Peyer's patch (tissue), 4 donors: ENCODE results near the gene CRKL. TPM values are rescaled to one million over a fixed set of nuclear protein-coding genes. Genes with fewer than 3 reads are reported as not detected.

ENCODE experiments used
- DNase-seq, 3 donors: peaks; one replicate each; pipeline ENCODE4 v3.0.0-alpha.2; 2017 to 2019
- H3K27ac ChIP-seq, 4 donors: fragments of 200-600 bp; sonication (generic); one replicate each; pipeline ENCODE4 v1.5.1; 2016 to 2019
- H3K27me3 ChIP-seq, 2 donors: fragments of 200-600 bp; sonication (generic); one replicate each; pipeline ENCODE4 v1.5.1; 2019
- H3K36me3 ChIP-seq, 3 donors: fragments of 200-600 bp; sonication (generic); one replicate each; pipeline ENCODE4 v1.5.1; 2016 to 2019
- H3K4me1 ChIP-seq, 4 donors: fragments of 200-600 bp; sonication (generic); one replicate each; pipeline ENCODE4 v1.5.1; 2016 to 2019
- H3K4me3 ChIP-seq, 4 donors: fragments of 200-600 bp; sonication (generic); 1 replicate in 3 of 4; 2 replicates in 1 of 4; pipeline ENCODE4 v1.5.1; 2016 to 2019; ENCODE audit warnings: mild to moderate bottlenecking in 1 of 4
- H3K9me3 ChIP-seq, 4 donors: fragments of 200-600 bp; sonication (generic); one replicate each; pipeline ENCODE4 v1.5.1; 2016 to 2019; ENCODE audit warnings: mild to moderate bottlenecking in 1 of 4
- CTCF ChIP-seq, 6 experiments: fragments of 450-650 bp in 4 of 6; fragments of 200-600 bp in 2 of 6; sonication (generic) in 1 of 6; IDR thresholded peaks; one replicate each; pipeline ENCODE4 v1.5.1; 2017 to 2019; ENCODE audit warnings: antibody characterized with exemption in 6 of 6, mild to moderate bottlenecking in 3 of 6, moderate library complexity in 1 of 6
- POLR2A ChIP-seq, 2 donors: fragments of 450-650 bp; IDR thresholded peaks; one replicate each; pipeline ENCODE4 v1.5.1; 2017; ENCODE audit warnings: antibody characterized with exemption in 2 of 2, mild to moderate bottlenecking in 2 of 2, moderate library complexity in 2 of 2
- total RNA-seq, 4 donors: library from RNA; depleted of rRNA; stranded (reverse); fragments of >200 nt; gene quantifications; one replicate each; pipeline ENCODE4 v1.1.0, GENCODE V29; 2016

CRKL gene
- total RNA-seq, 4 donors from 2014 or later, result 39.6 to 58.8 (median 58.2) TPM

- no peak for TF ChIP-seq CTCF (IDR thresholded peaks at IDR 0.05)
- TF ChIP-seq POLR2A (IDR thresholded peaks at IDR 0.05), result no peak
- no peaks in the 10 kb centered on the region for H3K27me3 ChIP-seq
- no peaks in the 10 kb centered on the region for H3K4me1 ChIP-seq
- no peak overlapping the region for H3K27ac ChIP-seq
- H3K9me3 ChIP-seq, result no peaks in the 10 kb centered on the region
- no peak for DNase-seq
- no peak overlapping the region for H3K4me3 ChIP-seq
- H3K36me3 ChIP-seq, result peaks cover 0 to 70% (median 0%) of the 10 kb centered on the region in 3 donors
Measured at GRCh38 chr22:20993304-20994127, 76.3 kb downstream of the CRKL start.

DNA sequence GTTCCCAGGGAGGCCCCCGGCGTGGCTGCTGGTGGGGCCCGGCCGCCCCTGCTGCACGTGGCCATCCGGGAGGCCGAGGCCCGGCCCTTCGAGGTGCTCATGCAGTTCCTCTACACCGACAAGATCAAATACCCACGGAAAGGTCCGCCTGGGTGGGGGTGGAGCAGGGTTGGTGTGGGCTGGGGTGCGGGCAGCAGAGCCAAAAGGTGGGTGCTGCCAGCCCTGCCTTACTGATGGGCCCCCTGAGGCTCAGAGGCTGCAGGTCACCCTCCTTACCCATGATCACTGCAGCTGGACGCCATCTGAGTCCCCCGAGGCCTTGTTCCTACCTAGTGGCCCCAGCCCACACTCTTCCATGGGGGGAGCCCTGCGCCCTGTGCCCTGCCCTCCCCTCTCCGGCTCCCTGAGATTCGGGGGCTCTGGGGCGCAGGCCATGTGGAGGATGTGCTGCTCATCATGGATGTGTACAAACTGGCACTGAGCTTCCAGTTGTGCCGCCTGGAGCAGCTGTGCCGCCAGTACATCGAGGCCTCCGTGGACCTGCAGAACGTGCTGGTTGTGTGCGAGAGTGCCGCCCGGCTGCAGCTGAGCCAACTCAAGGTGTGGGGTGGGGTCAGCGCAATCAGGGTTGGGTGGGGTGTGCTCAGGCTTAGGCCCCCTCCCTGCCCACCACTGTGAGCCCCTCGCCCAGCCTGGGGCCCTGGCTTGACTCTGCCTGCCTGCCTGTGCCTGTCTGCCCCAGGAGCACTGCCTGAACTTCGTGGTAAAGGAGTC is 77.1 kb downstream of the CRKL start:
- TF ChIP-seq POLR2A (IDR thresholded peaks at IDR 0.05) (no peak), CTCF (IDR thresholded peaks at IDR 0.05) (no peak)
- DNase-seq, result no peak
- no peaks in the 10 kb centered on the region for H3K4me1 ChIP-seq
- H3K36me3 ChIP-seq, result peaks cover 0 to 66% (median 0%) of the 10 kb centered on the region in 3 donors
- H3K9me3 ChIP-seq, result no peaks in the 10 kb centered on the region
- no peak overlapping the region for H3K4me3 ChIP-seq
- H3K27ac ChIP-seq, result no peak overlapping the region
- no peaks in the 10 kb centered on the region for H3K27me3 ChIP-seq

DNA sequence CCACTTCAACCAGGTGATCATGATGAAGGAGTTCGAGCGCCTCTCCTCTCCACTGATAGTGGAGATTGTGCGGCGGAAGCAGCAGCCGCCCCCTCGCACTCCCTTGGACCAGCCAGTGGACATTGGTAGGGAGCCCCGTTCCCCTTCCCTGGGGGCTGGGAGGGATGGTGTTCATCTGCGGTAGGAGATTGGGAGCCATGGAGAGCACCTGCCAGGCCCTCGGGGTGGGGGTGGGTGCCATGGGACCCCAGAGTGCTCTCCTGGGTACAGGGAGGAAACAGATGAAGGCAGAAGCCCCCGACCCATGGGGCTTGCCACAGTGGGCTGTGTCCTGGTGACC is 77.7 kb downstream of the CRKL start:
- Histone ChIP-seq H3K4me3 (no peak overlapping the region), H3K9me3 (no peaks in the 10 kb centered on the region), H3K36me3 (peaks cover 0 to 72% (median 0%) of the 10 kb centered on the region in 3 donors), H3K27ac (no peak overlapping the region), H3K27me3 (no peaks in the 10 kb centered on the region), H3K4me1 (peaks cover 0 to 4% (median 0%) of the 10 kb centered on the region in 4 donors)
- TF ChIP-seq POLR2A (IDR thresholded peaks at IDR 0.05) (no peak), CTCF (IDR thresholded peaks at IDR 0.05) (no peak)
- no peak for DNase-seq

- no peak overlapping the region for H3K27ac ChIP-seq
- TF ChIP-seq CTCF (IDR thresholded peaks at IDR 0.05) (no peak), POLR2A (IDR thresholded peaks at IDR 0.05) (no peak)
- H3K27me3 ChIP-seq, result no peaks in the 10 kb centered on the region
- no peaks in the 10 kb centered on the region for H3K9me3 ChIP-seq
- DNase-seq, result no peak
- H3K4me3 ChIP-seq, result no peak overlapping the region
- peaks cover 0 to 10% (median 5%) of the 10 kb centered on the region in 4 donors for H3K4me1 ChIP-seq
- H3K36me3 ChIP-seq, result peaks cover 0 to 78% (median 0%) of the 10 kb centered on the region in 3 donors
Measured at GRCh38 chr22:20995329-20996030, 78.3 kb downstream of the CRKL start.

DNA sequence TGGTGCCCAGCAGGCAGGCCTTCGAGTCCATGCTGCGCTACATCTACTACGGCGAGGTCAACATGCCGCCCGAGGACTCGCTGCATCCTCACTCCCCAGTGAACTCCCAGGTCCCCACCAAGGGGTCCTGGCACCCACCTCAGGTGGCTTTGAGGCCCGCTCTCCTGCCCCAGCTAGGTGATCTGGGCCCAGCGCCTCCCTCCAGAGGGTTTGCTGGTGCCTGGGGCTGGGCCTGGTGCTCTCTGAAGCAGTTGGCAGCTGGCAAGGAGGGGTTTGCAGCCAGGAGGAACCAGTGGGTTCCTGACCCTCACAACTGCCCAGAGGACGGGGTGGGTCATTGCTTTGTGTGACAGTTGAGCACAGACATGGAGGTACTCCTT is 78.8 kb downstream of the CRKL start:
- no peak overlapping the region for H3K4me3 ChIP-seq
- no peaks in the 10 kb centered on the region for H3K9me3 ChIP-seq
- H3K4me1 ChIP-seq, result peaks cover 0 to 15% (median 10%) of the 10 kb centered on the region in 4 donors
- no peaks in the 10 kb centered on the region for H3K27me3 ChIP-seq
- no peak overlapping the region for H3K27ac ChIP-seq
- H3K36me3 ChIP-seq, result peaks cover 0 to 73% (median 0%) of the 10 kb centered on the region in 3 donors
- TF ChIP-seq CTCF (IDR thresholded peaks at IDR 0.05), result no peak
- TF ChIP-seq POLR2A (IDR thresholded peaks at IDR 0.05), result no peak
- no peak for DNase-seq
